VCaP (cell line): ENCODE measurements around the gene TENM4.
A peak's percentile ranks its signal among the peaks of the same experiment; 100 is the strongest.

Experiments
- H3K27ac ChIP-seq: fragments of 450-650 bp; 2 replicates; pipeline ENCODE4 v1.5.1; 2017
- TF ChIP-seq, protein P1 (sequence below): fragments of 450-650 bp; conservative IDR thresholded peaks from 2 replicates; pipeline ENCODE4 v1.5.1; 2017; ENCODE audit warnings: mild to moderate bottlenecking, moderate library complexity

The TENM4 gene

DNA sequence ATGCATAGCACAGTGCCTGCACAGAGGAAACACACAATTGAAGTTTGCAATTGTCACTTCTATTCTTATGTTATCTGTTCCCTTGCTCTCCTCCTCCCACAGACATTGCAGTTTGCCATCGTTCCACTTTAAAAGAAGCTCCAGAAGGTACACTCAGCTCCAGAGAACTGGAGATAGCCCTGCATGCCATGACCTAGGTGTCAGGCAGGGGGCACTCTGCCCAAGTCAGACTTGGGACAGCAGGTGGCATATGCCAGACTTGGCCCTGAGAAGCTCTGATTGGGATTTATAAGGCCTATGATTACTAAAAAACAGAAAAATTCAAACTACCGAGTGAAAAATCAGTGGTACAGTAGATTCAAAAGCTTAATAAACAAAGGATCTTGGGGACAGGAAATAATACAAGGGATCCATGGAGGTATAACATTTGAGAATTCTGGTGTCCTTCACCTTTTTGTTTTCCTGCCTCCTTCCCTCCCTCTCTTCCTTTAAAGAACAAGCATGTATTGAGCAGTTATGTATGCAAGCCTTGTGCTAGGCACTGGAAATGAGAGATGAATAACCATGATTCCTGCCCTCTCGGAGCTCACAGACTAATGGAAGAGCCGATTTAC, 40.0 kb downstream of the TENM4 start:
- H3K27ac ChIP-seq, result no peak overlapping the region
- TF ChIP-seq, protein P1, sequence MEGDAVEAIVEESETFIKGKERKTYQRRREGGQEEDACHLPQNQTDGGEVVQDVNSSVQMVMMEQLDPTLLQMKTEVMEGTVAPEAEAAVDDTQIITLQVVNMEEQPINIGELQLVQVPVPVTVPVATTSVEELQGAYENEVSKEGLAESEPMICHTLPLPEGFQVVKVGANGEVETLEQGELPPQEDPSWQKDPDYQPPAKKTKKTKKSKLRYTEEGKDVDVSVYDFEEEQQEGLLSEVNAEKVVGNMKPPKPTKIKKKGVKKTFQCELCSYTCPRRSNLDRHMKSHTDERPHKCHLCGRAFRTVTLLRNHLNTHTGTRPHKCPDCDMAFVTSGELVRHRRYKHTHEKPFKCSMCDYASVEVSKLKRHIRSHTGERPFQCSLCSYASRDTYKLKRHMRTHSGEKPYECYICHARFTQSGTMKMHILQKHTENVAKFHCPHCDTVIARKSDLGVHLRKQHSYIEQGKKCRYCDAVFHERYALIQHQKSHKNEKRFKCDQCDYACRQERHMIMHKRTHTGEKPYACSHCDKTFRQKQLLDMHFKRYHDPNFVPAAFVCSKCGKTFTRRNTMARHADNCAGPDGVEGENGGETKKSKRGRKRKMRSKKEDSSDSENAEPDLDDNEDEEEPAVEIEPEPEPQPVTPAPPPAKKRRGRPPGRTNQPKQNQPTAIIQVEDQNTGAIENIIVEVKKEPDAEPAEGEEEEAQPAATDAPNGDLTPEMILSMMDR, result peak; percentile 79

DNA sequence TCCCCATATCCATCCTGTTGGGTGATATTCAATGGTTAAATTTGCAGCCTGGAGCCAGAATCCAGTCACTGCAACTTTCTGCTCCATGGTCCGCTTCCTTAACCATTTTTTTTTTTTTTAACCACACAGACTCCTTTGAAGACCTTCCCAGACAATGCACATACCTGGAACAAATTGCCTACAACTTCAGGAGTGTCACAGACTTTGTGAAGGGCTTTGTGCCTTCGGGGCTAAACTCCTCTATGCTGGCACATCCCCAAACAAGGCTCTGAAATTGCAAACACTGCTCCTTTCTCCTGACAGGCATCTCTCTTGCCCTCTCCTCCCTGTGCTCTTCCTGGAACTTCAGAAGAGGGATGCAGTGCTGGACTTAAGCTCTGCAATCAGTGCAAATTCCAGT, 40.6 kb downstream of the TENM4 start:
- no peak overlapping the region for H3K27ac ChIP-seq
- TF ChIP-seq, protein P1, result no peak

DNA sequence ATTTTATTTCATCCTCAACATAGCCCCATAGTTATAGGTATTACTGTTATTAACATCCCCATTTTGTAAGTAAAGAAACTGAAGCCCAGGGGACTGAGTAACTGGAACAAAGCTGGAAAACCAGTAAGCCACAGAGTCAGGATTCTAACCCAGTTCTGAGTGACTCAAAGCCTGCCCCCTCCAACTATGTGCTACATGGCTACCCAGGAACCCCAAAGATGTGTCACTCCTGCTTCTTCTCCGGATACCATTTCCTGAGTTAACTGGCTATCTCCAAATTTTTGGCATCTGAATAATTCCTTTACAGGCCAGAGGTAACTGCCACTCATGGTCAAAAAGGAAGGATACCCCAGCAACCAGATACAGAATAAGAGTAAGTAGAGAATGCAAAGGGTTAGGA, 43.6 kb downstream of the TENM4 start:
- H3K27ac ChIP-seq, result no peak overlapping the region
- TF ChIP-seq, protein P1, result no peak

DNA sequence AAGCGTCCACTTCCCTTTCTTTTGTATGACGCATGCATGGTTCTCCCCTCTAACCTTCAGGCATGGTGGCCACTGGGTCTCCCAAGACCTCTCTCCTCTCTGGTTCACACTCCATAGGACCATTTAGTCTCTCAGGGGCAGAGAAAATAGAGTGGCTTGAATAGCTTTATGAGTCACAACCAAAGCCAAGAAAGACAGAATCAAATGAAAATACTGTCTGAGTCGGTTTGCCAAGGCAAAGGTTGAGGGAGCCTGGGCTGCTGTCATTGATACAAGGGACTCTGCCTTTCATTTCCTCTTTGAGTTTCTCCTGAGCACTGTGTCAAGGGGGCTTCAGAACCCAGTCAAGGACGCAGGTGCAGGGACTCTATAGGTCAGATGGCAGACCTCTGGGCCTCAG, 44.2 kb downstream of the TENM4 start:
- TF ChIP-seq, protein P1, result no peak
- no peak overlapping the region for H3K27ac ChIP-seq

DNA sequence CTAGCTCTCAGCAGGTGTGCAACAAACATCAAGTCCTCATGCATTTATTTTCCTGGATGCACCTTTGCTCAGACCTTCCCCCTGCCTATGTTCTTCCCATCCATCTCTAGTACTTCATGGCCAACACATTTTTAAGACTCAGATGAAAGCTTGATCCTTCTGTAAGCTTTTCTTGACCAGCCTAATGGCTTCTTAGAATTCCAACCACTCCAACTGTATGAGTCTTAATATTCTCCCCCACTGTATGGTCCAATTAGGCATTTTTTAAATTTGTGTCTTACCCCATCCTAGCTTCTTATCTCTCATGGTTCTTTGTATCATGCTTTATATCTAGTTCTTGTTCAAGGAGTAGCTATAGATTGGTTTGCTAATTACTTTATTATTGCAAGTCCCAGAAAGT, 44.8 kb downstream of the TENM4 start:
- TF ChIP-seq, protein P1, result no peak
- no peak overlapping the region for H3K27ac ChIP-seq

DNA sequence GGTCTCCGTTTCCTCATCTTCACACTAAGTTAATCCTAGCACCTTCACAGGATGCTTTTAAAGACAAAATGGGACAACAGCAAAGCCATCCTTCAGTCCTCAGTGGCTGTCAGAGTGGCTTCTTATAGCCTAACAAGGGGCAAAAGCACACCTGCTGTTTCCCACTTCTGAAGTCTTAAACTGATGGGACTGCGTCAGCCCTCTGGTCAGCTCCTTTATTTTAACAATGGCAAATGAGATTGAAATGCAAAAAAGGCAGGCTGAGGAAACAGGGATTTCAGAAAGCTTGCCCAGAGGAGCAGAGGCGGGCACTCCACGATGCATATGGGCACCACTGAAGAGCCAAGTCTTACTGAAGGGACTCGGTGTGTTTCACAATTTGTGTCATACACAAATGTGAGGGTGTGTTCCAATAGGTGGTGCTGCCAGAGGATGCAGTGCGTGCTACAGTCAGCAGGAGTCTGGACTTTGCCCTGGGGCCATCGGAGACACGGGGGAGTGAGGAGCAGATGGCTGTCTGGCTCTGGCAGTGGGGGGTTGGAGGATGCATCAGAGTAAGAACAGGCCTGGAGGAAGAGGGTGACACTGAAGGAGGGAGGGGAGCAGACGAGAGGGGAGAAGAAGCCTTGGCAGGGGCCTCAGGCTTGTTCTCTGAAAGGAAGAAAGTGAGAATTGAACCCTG, 47.3 kb downstream of the TENM4 start:
- TF ChIP-seq, protein P1, result no peak
- H3K27ac ChIP-seq, result no peak overlapping the region

DNA sequence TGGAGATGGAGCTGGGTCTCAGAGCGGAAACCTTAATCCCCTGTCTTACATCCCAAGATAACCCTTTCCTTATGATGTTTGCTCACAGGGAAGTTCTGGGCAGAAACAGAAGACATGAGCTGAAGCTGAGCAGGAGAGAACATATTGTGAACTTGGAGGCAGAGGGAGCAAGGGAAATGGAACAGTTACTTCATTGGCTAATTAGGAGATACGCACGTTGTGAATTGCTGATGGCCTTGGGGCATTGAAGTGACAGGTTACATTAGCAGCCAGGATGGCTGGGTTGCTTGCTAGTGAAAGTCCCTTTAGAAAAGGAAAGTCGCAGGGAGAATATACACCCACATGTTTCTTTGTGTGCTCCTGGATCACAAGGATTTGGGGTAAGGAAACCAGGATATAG, 48.7 kb downstream of the TENM4 start:
- TF ChIP-seq, protein P1, result no peak
- no peak overlapping the region for H3K27ac ChIP-seq
